GM18526 (cell line): ENCODE data around the gene KRT15.

Experiments
- POLR2A ChIP-seq: IDR thresholded peaks from 3 replicates; pipeline ENCODE4 v1.6.1; 2011; ENCODE audit not compliant: insufficient read length; ENCODE audit errors: extremely low read depth

KRT15 gene

DNA sequence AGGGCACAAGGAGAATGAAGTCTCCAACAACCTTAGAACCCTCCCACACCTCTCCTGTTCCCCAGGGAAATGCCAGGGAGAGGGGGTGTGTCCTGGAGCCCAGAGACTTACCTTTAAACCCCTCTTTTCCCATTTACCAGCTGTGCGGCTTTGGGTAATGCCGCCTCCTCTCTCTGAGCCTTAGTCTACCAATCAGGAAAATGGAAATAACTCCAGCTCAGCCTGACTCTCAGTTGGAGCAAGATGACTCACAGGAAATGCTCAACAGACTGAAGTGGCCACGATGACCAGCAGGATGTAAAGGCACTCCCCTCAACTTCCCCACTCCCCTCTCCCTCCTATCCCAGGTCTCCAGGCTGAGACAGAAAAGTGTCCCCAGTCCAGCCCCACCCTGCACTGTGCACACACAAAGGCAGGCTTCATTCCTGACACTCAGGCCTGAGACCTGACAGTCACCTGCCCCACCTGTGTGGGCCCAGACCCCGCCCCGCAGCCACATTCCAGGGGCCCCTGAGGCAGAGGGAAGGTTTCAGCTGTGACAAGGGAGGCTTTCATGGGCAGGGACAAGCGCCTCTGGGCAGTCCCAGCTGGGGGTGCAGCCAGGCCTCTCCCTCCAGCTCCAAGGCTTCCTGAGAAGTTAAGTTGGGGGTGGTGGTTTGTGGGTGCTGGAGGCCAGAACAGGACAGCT lies 3.0 kb upstream of the KRT15 start:
- TF ChIP-seq POLR2A, result no peak

DNA sequence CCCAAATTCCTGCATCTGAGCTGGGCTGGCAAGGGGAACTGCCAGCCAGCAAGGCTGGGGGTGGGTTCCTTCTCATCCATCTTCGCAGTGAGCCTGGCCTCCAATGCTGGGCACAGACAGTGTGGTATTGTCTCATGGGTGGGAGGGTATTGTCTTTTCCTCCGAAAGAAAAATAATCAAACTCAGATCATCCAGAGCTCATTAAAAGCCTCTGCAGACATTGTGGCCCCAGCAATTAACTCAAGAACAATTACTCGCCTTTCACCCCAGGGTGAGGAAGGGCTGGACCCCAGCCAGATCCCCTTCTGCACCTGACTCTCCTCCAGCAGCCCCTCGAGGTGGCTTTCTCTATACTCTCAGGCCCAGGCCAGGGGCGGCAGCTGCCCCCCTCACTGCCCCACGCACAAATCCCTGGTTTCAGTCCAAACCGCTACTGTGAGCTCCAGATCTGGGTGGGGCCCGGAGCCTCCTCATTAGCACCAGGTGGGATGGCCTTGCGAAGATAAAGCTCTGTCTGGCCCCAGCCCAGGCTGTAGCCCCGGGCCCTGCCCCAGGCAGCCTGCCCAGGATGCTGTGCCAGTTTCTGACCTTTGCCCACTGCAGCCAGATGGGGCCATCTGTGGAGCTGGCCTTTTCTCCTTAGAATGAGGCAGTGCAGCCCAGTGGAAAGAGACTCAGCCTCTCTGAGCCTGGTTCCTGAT lies 2.3 kb upstream of the KRT15 start:
- no peak for TF ChIP-seq POLR2A

DNA sequence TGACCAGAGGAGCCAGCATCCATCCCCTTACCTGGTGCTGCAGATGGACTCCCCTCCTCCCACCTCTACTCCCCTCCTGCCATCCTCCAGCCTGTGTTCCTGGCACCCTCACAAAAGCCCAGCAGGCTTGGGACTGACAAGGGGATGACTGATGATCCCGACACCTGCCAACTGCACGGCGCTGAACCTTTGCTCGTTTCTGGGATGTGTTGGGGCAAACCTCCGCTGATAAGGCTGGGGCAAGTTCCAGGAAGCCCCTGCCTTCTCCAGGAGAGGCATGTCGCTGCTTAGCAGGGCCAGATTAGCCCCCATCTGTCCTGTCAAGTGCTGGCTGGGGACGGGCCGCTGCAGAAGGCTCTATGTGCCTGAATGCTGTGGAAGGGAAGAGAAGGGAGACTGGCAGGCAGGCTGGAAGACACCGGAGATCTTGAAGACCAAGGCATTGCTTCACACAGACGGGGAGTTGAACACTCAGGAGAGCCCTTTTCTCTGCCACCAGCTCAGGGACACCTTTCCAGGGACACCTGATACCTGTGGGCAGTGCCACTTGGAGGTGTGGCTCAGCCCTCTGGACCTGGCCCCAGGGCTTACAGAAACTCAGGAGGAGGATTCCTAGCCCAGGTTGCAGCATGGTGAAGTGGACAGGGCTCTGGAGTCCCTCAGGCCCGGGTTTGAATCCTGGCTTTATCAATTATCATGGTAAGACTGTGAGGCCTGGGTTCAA lies 973 bp upstream of the KRT15 start:
- no peak for TF ChIP-seq POLR2A

DNA sequence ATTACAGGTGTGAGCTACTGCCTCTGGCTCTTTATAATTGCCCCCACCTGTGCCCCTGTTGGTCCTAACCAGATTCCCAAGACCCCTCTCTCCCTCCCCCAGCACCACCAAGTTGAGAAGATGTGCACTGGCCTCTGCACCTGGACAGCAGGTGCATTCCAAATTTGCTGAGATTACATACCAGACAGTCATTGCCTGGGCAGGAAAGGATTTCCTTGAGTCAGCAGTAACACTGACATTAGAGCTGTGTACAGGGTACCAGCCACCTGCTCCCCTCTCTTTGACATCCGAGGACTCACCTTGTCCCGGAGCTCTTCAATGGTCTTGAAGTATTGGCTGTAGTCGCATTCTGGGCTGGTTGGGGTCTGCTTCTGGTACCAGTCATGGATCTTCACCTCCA lies 659 bp downstream of the KRT15 start:
- TF ChIP-seq POLR2A, result no peak

DNA sequence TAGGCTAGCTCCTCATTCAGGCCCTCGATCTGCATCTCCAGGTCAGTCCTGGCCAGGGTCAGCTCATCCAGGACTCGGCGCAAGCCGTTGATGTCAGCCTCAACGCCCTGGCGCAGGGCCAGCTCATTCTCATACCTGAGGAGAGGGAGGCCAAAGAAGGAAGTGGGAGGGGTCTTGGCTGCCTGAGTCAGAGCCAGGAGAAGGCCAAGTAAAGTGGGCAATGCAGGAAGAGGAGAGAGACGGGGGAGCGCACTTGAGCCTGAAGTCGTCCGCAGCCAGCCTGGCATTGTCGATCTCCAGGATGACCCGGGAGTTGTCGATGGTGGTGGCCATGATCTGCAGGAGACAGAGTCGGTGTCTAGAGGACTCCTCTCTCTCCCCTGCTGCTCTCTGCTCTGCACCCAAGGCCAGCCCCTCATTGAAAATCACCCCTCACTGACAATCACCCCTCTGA lies 1.8 kb downstream of the KRT15 start:
- TF ChIP-seq POLR2A, result no peak

DNA sequence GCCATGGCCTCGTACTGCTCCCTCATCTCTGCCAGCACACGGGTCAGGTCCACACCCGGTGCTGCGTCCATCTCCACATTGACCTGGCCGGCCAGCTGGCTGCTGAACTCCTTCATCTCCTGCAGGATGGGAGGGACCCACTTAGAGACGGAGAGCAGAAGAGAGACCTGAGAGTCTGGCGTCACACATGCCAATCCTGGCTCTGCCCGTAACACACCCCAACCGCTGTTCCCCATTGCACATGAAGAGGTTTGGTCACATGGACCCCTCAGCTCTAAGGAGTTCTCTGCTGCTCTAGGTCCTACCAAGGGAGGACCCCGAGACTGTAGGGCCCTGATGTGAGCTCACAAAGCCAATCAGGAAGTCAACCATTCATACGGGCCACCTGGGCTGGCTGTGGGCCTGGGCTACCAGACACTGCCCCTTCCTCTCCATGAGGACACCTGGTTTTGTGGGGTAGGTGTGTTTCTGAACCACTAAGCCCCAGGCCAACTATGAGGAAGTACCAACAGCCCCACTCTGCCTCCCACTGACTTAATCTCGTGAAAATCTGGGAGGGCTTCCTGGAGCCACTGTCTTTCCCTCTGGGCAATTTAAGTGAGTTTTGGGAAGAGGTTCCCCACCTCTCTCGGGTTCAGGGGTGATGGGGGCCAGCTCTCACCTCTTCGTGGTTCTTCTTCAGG lies 2.4 kb downstream of the KRT15 start:
- no peak for TF ChIP-seq POLR2A

DNA sequence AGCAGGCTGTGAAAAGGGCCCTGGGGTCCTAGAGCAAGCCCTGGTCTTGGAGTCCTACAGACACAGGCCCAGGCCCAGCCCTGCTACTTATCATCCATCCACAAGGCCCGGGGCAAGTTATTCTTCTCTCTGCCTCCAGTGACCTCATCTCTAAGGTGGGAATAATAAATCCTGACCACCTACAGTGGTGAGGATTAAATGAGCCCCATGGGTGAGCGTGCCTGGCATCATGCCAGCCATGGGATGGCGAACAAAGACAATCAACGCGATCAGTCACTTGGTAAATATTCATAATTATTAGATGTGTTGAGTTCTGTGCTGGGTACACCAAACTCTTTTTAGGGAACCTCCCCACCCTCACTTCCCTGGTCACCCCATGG lies 5.5 kb downstream of the KRT15 start:
- TF ChIP-seq POLR2A, result no peak

DNA sequence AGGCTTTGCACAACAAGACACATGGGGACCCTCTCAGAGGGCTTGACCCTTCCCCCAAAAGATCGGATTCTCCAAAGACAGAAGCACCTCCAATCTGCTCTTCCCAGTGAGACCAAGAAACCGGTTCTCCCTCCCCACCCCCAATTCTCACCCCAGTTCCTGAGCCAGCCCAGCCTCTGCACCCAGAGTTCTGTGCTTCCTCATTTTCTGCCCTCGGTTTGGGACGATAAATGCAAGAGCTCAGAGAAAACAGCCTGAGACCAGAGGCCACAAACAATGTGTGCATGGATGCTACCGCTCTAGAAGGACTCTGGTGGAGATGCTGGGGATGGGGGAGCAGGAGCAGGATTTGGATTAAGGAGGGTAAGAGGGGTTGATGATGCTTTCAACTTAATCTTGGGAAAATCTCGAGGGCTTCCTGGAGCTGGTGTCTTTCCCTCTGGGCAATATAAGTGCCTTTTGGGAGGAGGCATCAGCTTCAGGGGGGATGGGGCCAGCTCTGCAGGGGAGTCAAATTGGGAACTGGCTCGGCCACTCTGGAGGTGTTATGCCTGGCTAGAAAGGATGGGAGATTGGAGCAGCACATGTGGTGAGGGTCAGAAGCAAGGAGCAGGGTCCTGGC lies 6.0 kb downstream of the KRT15 start:
- no peak for TF ChIP-seq POLR2A

DNA sequence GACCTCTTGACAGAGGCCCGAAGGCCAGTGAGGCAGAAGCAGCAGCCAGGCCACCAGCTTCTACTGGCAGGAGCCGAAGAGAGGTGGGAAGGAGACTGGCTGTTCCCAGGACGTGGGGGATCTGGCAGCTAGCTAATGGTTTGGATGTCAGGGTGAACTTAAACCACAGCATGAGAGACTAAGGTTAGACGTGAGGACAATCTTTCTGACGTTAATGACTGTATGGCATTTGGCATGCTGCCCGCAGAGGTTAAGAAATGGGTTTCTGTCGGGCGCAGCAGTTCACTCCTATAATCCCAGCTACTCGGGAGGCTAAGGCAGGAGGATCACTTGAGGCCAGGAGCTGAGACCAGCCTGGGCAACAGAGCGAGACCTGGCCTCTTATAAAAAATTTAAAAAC lies 7.0 kb downstream of the KRT15 start:
- no peak for TF ChIP-seq POLR2A

DNA sequence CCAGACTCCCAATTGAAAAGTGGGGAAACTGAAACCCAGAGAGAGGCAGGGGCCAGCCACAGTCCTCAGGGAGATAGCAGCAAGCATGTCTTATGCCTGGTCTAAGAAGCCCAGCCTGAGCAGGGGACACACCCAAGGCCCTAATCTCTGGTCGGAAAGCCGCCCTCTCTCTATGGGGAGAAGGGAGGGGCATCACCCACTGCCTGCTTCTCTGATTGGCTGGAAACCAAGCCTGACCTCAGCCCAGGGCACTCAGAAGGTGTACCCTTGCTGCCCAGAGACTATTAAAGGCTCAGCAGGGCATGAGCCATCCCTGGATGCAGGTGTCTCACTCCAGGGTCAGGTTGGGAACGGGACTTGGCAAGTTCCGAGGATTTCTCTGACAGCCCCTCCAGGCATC lies 7.6 kb downstream of the KRT15 start:
- no peak for TF ChIP-seq POLR2A

DNA sequence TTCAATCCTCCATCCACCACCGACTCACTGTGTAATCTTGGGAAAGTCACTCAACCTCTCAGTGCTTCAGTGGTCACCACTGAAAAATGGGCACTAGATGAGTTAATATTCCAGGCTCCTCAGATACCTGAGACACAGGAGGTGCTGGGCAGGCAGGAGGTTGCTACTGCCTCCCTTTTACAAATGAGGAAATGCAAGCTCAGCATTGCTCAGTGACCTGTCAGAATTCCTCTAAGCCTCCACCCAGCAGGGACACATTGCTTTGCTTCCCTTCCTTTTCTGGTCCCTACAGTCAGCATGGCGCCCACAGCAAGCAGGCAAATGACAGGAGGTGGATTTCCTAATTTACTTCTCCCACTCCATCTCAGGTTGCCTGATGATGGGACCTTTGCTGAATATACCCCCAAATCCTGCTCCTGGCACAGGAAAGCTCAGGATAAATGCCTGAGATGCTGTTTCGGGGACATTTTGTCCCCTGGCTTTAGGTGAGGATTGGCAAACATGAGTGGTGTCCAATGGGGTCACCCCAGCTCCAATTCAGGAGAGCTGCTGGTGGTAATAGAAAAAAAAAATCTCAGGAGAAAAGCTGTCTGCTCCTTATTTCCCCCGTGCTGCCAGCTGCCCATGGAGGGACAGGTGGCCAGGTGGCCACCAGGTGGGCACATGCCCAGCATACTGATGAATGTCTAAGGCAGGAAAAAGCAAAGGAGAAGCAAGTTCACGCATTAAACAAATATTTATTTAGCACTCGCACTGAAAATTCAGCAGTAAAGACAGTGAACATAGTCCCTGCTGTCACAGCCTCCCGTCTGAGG lies 8.2 kb downstream of the KRT15 start:
- TF ChIP-seq POLR2A, result no peak

DNA sequence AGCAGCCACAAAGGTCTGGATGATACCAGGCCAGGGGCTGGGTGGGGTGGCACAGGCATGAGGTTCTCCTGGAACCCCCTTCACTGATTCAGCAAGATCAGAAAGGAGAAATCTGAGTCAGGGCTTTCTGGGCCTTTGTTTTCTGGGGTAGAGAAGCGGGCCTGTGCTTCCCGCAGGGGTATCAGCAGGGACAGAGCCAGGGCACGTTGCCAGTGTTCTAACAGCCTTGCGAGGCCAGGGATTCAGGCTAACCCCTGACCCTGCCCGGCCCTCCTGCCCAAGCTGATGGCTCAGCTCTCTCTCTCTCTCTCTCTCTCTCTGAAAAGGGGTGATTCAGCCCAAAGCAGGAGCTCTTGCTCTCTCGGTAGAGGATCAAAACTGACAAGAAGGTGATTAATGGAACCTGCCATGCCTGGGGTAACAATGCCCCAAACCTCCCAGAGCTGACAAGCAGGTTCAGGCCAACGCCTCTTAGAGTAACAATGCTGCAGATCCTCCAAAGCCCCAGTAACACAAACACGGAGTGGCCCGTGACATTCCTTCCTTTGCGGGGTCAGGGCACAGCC lies 11.3 kb downstream of the KRT15 start:
- TF ChIP-seq POLR2A, result no peak

DNA sequence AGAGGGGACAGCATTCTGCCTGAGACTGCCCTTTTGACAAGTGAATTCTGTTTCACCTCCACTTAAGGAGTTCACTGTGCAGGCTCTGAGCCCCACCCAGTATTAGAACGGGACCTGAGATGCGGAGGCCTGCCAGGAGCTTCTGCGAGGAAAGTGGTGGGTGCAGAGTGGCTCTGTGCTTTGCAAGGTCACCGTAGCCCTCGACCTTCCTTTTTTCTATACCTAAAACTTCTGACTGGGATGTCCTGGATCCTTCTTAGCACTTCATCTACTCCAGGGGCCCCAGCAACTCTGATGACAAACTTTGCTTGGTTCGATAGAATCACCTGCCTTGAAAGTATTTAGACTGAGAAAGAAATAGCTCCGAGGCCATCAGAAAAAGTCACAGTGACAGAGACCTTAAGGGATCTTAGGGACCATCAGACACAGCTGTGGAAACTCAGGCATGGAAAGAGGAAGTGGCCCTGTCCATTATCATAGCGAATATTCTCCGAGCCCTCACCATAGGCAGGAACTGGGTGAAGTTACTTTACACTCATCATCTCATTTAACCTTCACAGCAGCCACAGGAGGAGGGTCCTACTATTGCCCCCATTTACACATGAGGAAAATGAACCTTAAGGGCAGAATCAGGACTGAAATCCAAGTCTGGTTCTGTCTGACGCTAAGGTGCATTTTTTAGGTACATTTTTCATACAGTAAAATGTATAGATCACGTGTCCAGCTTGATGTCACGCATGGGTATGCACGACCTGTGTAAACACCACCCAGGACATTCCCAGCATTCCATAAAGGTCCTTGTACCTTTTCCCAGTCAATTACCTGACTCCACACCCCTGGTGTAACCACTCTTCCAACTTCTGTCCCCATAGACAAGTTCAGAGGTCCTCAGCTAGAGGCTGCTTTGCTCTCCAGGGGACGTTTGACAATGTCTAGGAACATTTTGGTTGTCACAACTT lies 12.6 kb downstream of the KRT15 start:
- no peak for TF ChIP-seq POLR2A
